RWPE2 (cell line): Measurements from ENCODE around the gene SIL1.

Source experiments
- ATAC-seq: fragments of 200-7000 bp; cut with Tn5 transposase; 3 replicates; pipeline ENCODE4 v1.9.1; 2021; ENCODE audit warnings: low read depth
- DNase-seq: peaks from one replicate; pipeline ENCODE4 v3.0.0-alpha.2; 2020; ENCODE audit warnings: low spot score
- H3K27ac ChIP-seq: fragments of 450-650 bp; 2 replicates; pipeline ENCODE4 v1.5.1; 2017; ENCODE audit warnings: mild to moderate bottlenecking; ENCODE audit not compliant: poor library complexity, severe bottlenecking
- H3K27me3 ChIP-seq: fragments of 250-450 bp; sonication (Bioruptor Pico); 2 replicates; pipeline ENCODE4 v1.5.1; 2021; ENCODE audit warnings: mild to moderate bottlenecking, moderate library complexity; ENCODE audit not compliant: insufficient read depth, poor library complexity, severe bottlenecking
- H3K36me3 ChIP-seq: fragments of 250-450 bp; sonication (Bioruptor Pico); 2 replicates; pipeline ENCODE4 v1.5.1; 2020; ENCODE audit warnings: low read depth, mild to moderate bottlenecking, moderate library complexity
- H3K4me1 ChIP-seq: fragments of 250-450 bp; sonication (Bioruptor Pico); 2 replicates; pipeline ENCODE4 v1.5.1; 2021; ENCODE audit warnings: mild to moderate bottlenecking, moderate library complexity; ENCODE audit not compliant: insufficient read depth, poor library complexity, severe bottlenecking
- H3K4me3 ChIP-seq: fragments of 250-450 bp; sonication (Bioruptor Pico); 2 replicates; pipeline ENCODE4 v1.5.1; 2021; ENCODE audit warnings: mild to moderate bottlenecking, moderate library complexity; ENCODE audit not compliant: severe bottlenecking
- H3K9me3 ChIP-seq: fragments of 250-450 bp; sonication (Bioruptor Pico); 2 replicates; pipeline ENCODE4 v1.5.1; 2021; ENCODE audit warnings: mild to moderate bottlenecking, moderate library complexity; ENCODE audit not compliant: severe bottlenecking
- TF ChIP-seq, protein P1 (sequence below): fragments of 450-650 bp; IDR thresholded peaks from one replicate; pipeline ENCODE4 v1.5.1; 2017; ENCODE audit warnings: mild to moderate bottlenecking, moderate library complexity; ENCODE audit not compliant: poor library complexity, severe bottlenecking

SIL1 gene

GRCh38 chr5:139079991-139080610 lies 118.1 kb downstream of the SIL1 start:
- ATAC-seq, result no peak
- TF ChIP-seq, protein P1, sequence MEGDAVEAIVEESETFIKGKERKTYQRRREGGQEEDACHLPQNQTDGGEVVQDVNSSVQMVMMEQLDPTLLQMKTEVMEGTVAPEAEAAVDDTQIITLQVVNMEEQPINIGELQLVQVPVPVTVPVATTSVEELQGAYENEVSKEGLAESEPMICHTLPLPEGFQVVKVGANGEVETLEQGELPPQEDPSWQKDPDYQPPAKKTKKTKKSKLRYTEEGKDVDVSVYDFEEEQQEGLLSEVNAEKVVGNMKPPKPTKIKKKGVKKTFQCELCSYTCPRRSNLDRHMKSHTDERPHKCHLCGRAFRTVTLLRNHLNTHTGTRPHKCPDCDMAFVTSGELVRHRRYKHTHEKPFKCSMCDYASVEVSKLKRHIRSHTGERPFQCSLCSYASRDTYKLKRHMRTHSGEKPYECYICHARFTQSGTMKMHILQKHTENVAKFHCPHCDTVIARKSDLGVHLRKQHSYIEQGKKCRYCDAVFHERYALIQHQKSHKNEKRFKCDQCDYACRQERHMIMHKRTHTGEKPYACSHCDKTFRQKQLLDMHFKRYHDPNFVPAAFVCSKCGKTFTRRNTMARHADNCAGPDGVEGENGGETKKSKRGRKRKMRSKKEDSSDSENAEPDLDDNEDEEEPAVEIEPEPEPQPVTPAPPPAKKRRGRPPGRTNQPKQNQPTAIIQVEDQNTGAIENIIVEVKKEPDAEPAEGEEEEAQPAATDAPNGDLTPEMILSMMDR, result no peak

GRCh38 chr5:139079225-139079990 lies 118.8 kb downstream of the SIL1 start:
- Histone ChIP-seq H3K4me1 (no peaks in the 10 kb centered on the region), H3K9me3 (no peaks in the 10 kb centered on the region), H3K4me3 (no peak overlapping the region), H3K27ac (no peak overlapping the region), H3K36me3 (no peaks in the 10 kb centered on the region), H3K27me3 (no peaks in the 10 kb centered on the region)
- TF ChIP-seq, protein P1, result no peak
- no peak for ATAC-seq
- DNase-seq, result no peak

More at GRCh38 chr5:139079991-139080610, 118.1 kb downstream of the SIL1 start:
- H3K4me1 ChIP-seq, result no peaks in the 10 kb centered on the region
- H3K36me3 ChIP-seq, result peaks cover 4% of the 10 kb centered on the region; the same call in 1 of the 2 replicates
- no peak for DNase-seq
- no peaks in the 10 kb centered on the region for H3K9me3 ChIP-seq
- H3K27me3 ChIP-seq, result no peaks in the 10 kb centered on the region
- no peak overlapping the region for H3K27ac ChIP-seq
- H3K4me3 ChIP-seq, result no peak overlapping the region

DNA sequence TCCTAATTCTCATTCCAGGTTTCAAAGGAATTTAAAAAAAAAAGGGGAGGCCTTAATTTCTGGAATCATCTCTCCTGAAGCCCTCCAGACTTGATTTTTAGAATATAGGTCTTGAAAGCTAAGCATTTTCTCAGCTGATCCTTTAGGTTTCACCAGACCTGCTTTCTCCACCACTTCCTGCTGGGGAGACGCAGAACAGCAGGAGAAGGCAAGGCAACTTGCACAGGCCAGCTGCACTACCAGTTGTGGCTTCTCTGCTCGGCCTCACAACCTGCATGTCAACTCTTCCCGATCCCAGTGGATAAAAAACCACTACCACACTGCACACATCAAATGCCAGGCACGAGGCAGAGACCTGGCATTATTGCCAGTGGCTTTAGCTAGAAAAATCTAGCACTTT lies 119.8 kb downstream of the SIL1 start:
- Histone ChIP-seq H3K27me3 (no peaks in the 10 kb centered on the region), H3K9me3 (no peaks in the 10 kb centered on the region), H3K4me3 (no peak overlapping the region), H3K36me3 (no peaks in the 10 kb centered on the region), H3K27ac (no peak overlapping the region), H3K4me1 (no peaks in the 10 kb centered on the region)
- TF ChIP-seq, protein P1, result no peak
- ATAC-seq (no peak), DNase-seq (no peak)

GRCh38 chr5:139077899-139078298 lies 120.3 kb downstream of the SIL1 start:
- no peak for DNase-seq
- TF ChIP-seq, protein P1, result no peak

GRCh38 chr5:139076111-139076510 lies 122.1 kb downstream of the SIL1 start:
- Histone ChIP-seq H3K9me3 (no peaks in the 10 kb centered on the region), H3K27me3 (no peaks in the 10 kb centered on the region), H3K27ac (no peak overlapping the region), H3K36me3 (no peaks in the 10 kb centered on the region), H3K4me3 (no peak overlapping the region), H3K4me1 (no peaks in the 10 kb centered on the region)
- no peak for DNase-seq
- ATAC-seq, result no peak
- TF ChIP-seq, protein P1, result no peak

More at GRCh38 chr5:139077899-139078298, 120.3 kb downstream of the SIL1 start:
- Histone ChIP-seq H3K36me3 (no peaks in the 10 kb centered on the region), H3K27ac (no peak overlapping the region), H3K4me3 (no peak overlapping the region), H3K27me3 (no peaks in the 10 kb centered on the region), H3K9me3 (no peaks in the 10 kb centered on the region), H3K4me1 (no peaks in the 10 kb centered on the region)
- no peak for ATAC-seq
